Transverse colon (tissue), 4 donors: Measurements from ENCODE around the gene HDLBP.

Experiments
- CTCF ChIP-seq, 5 experiments: fragments of 200-600 bp in 3 of 5; fragments of 450-650 bp in 2 of 5; sonication (generic) in 3 of 5; IDR thresholded peaks; 1 replicate in 2 of 5; 2 replicates in 3 of 5; pipeline ENCODE4 v1.5.1; 2016 to 2017; ENCODE audit warnings: antibody characterized with exemption in 5 of 5, inconsistent platforms in 3 of 5, mild to moderate bottlenecking in 2 of 5, moderate library complexity in 1 of 5
- EP300 ChIP-seq: sonication (generic); formaldehyde crosslinking; IDR thresholded peaks from one replicate; pipeline ENCODE4 v1.6.1; 2017; ENCODE audit warnings: antibody characterized with exemption, low read depth
- POLR2A ChIP-seq: fragments of 450-650 bp; IDR thresholded peaks from one replicate; pipeline ENCODE4 v1.6.1; 2016; ENCODE audit warnings: antibody characterized with exemption, mild to moderate bottlenecking, moderate library complexity
- POLR2AphosphoS5 ChIP-seq, 3 donors: sonication (generic); formaldehyde crosslinking; IDR thresholded peaks; one replicate each; pipeline ENCODE4 v1.6.1; 2016; ENCODE audit warnings: antibody characterized with exemption in 3 of 3

- TF ChIP-seq POLR2AphosphoS5 (IDR thresholded peaks at IDR 0.05) (no peak), EP300 (no peak), CTCF (IDR thresholded peaks at IDR 0.05) (no peak), POLR2A (no peak)
Measured at GRCh38 chr2:241316825-241317224, 1.4 kb upstream of the HDLBP start.
